Motor neuron (in vitro differentiated cells): ENCODE data around the gene SDE2. TPM values are rescaled to one million over a fixed set of nuclear protein-coding genes. Genes with fewer than 3 reads are reported as not detected.
A peak's percentile ranks its signal among the peaks of the same experiment; 100 is the strongest.
"Not testable (repeated sequence)": the region's sequence is repeated elsewhere in the genome, so short reads cannot be mapped to it uniquely, and the experiment has no call there.

Source experiments
- ATAC-seq, 8 experiments: fragments of 200-7000 bp; cut with Tn5 transposase; replicated peaks in 6 of 8; 2 replicates each; pipeline ENCODE4 v1.8.0; 2021; ENCODE audit warnings: mild to moderate bottlenecking in 8 of 8, moderate library complexity in 8 of 8
- H3K27ac ChIP-seq, 2 donors: fragments of 250-450 bp; sonication (Bioruptor Pico); 2 replicates each; pipeline ENCODE4 v1.9.0; 2021; ENCODE audit warnings: antibody characterized with exemption in 2 of 2, mild to moderate bottlenecking in 2 of 2, moderate library complexity in 1 of 2
- H3K4me1 ChIP-seq, 2 donors: fragments of 250-450 bp; sonication (Bioruptor Pico); replicated peaks in 1 of 2; 2 replicates each; pipeline ENCODE4 v1.6.1; 2021; ENCODE audit warnings: antibody characterized with exemption in 2 of 2, mild to moderate bottlenecking in 2 of 2, moderate library complexity in 1 of 2
- H3K4me3 ChIP-seq, 5 donors: fragments of 250-450 bp; sonication (Bioruptor Pico); 2 replicates each; pipeline ENCODE4 v1.9.0; 2021; ENCODE audit warnings: antibody characterized with exemption in 5 of 5, mild to moderate bottlenecking in 5 of 5, moderate library complexity in 4 of 5
- WGBS, 10 experiments: fragments of 450-650 bp; shearing (Covaris generic); methylation state at CpG; one replicate each; pipeline ENCODE4 v1.0.0; 2022; 5-methylcytosine and 5-hydroxymethylcytosine counted together
- in situ Hi-C, 9 experiments: fragments of 400-800 bp; cut with MboI; loops; one replicate each; pipeline ENCODE4 v1.15.0; 2021; ENCODE audit warnings: low sequenced_read_pairs in 9 of 9, low pct_unique_long_range_greater_than_20kb in 2 of 9; ENCODE audit not compliant: unreplicated experiment in 9 of 9
- total RNA-seq, 8 experiments: library from RNA; unstranded; fragments of 300-600 nt; gene quantifications; 2 replicates each; pipeline versions ENCODE4 v1.2.3 to v1.2.4, GENCODE V29; 2022

SDE2 gene
- total RNA-seq, 8 experiments from 2014 or later: 21.7 to 30.9 (median 27.4) TPM

- WGBS, 10 experiments: 0 to 93% (median 76%) methylated on average over 1 to 5 of the region's 5 CpGs; no CpG with 5 or more reads in 6 of the 10 experiments
- in situ Hi-C loops: no loop called here
These were observed 28.5 kb upstream of the SDE2 start for GRCh38 chr1:226027538-226028217.

GRCh38 chr1:226026833-226027232, 27.7 kb upstream of the SDE2 start:
- H3K4me3 ChIP-seq: no peak overlapping the region
- 0 to 100% (median 78%) methylated on average over 1 to 2 of the region's 2 CpGs; no CpG with 5 or more reads in 3 of the 10 experiments for WGBS, 10 experiments
- in situ Hi-C loops: no loop called here
- H3K4me1 ChIP-seq: no peaks in the 10 kb centered on the region
- no peak overlapping the region for H3K27ac ChIP-seq
- no peak for ATAC-seq

More at GRCh38 chr1:226027538-226028217, 28.5 kb upstream of the SDE2 start:
- Histone ChIP-seq H3K27ac (no peak overlapping the region), H3K4me3 (no peak overlapping the region), H3K4me1 (no peaks in the 10 kb centered on the region)
- peak in 3 of 8 experiments; percentile 49 to 97 (median 91) for ATAC-seq

GRCh38 chr1:226023735-226024134, 24.6 kb upstream of the SDE2 start:
- no peak overlapping the region for H3K4me3 ChIP-seq
- no peak for ATAC-seq
- no peak overlapping the region for H3K27ac ChIP-seq
- in situ Hi-C loops: no loop called here
- 0 to 100% (median 92%) methylated on average over 1 to 5 of the region's 5 CpGs; no CpG with 5 or more reads in 1 of the 10 experiments for WGBS, 10 experiments
- no peaks in the 10 kb centered on the region for H3K4me1 ChIP-seq

GRCh38 chr1:226021801-226022200, 22.7 kb upstream of the SDE2 start:
- Histone ChIP-seq H3K4me1 (no peaks in the 10 kb centered on the region), H3K27ac (no peak overlapping the region), H3K4me3 (no peak overlapping the region)
- in situ Hi-C loops: no loop called here
- ATAC-seq: no peak
- 0 to 100% (median 50%) methylated on average over 1 to 2 of the region's 2 CpGs; no CpG with 5 or more reads in 1 of the 10 experiments for WGBS, 10 experiments

GRCh38 chr1:226021401-226021800, 22.3 kb upstream of the SDE2 start:
- in situ Hi-C loops: no loop called here
- Histone ChIP-seq H3K27ac (no peak overlapping the region), H3K4me3 (no peak overlapping the region), H3K4me1 (no peaks in the 10 kb centered on the region)
- ATAC-seq: no peak
- 40 to 94% (median 64%) methylated on average over 1 to 3 of the region's 3 CpGs; no CpG with 5 or more reads in 1 of the 10 experiments for WGBS, 10 experiments

- H3K4me3 ChIP-seq: no peak overlapping the region
- peak in 2 of 8 experiments; percentile 72 to 79 for ATAC-seq
- H3K4me1 ChIP-seq: no peaks in the 10 kb centered on the region
- in situ Hi-C loops: no loop called here
- no peak overlapping the region for H3K27ac ChIP-seq
- 75 to 100% (median 92%) methylated on average over 1 of the region's 1 CpG; no CpG with 5 or more reads in 1 of the 10 experiments for WGBS, 10 experiments
These were observed 20.4 kb upstream of the SDE2 start for GRCh38 chr1:226019572-226019971.

- WGBS, 10 experiments: 18 to 90% (median 71%) methylated on average over 1 to 6 of the region's 6 CpGs; no CpG with 5 or more reads in 4 of the 10 experiments
- in situ Hi-C loops: no loop called here
- no peak overlapping the region for H3K27ac ChIP-seq
- no peaks in the 10 kb centered on the region for H3K4me1 ChIP-seq
- no peak overlapping the region for H3K4me3 ChIP-seq
- no peak for ATAC-seq
These were observed 17.9 kb upstream of the SDE2 start for GRCh38 chr1:226017070-226017469.

- no peak for ATAC-seq
- Histone ChIP-seq H3K27ac (no peak overlapping the region), H3K4me1 (no peaks in the 10 kb centered on the region), H3K4me3 (no peak overlapping the region)
- in situ Hi-C loops: no loop called here
- 68 to 100% (median 97%) methylated on average over 2 to 5 of the region's 5 CpGs; no CpG with 5 or more reads in 1 of the 10 experiments for WGBS, 10 experiments
These were observed 10.5 kb upstream of the SDE2 start for GRCh38 chr1:226009650-226010044.

- H3K4me3 ChIP-seq, H3K27ac ChIP-seq, ATAC-seq, in situ Hi-C loops: not testable (repeated sequence)
- WGBS, 10 experiments: 68 to 96% (median 91%) methylated on average over 3 to 11 of the region's 12 CpGs; no CpG with 5 or more reads in 1 of the 10 experiments
- peaks cover 9 to 12% of the 10 kb centered on the region in 2 donors for H3K4me1 ChIP-seq
These were observed 8.2 kb upstream of the SDE2 start for GRCh38 chr1:226007126-226007892.

GRCh38 chr1:226006686-226007085, 7.5 kb upstream of the SDE2 start:
- Histone ChIP-seq H3K4me3 (no peak overlapping the region), H3K27ac (no peak overlapping the region), H3K4me1 (peaks cover 13 to 16% of the 10 kb centered on the region in 2 donors)
- in situ Hi-C loops: no loop called here
- no peak for ATAC-seq

- 17 to 95% (median 79%) methylated on average over 1 to 4 of the region's 4 CpGs for WGBS, 10 experiments
- in situ Hi-C loops: no loop called here
- Histone ChIP-seq H3K27ac (no peak overlapping the region), H3K4me3 (no peak overlapping the region), H3K4me1 (peaks cover 20 to 24% of the 10 kb centered on the region in 2 donors)
- no peak for ATAC-seq
These were observed 5.3 kb upstream of the SDE2 start for GRCh38 chr1:226004396-226004795.

GRCh38 chr1:226003502-226004170, 4.5 kb upstream of the SDE2 start:
- Histone ChIP-seq H3K4me1 (peaks cover 20 to 24% of the 10 kb centered on the region in 2 donors), H3K4me3 (no peak overlapping the region), H3K27ac (no peak overlapping the region)
- no peak for ATAC-seq
- 88 to 100% (median 98%) methylated on average over 1 to 3 of the region's 3 CpGs; no CpG with 5 or more reads in 4 of the 10 experiments for WGBS, 10 experiments
- in situ Hi-C loops: no loop called here
